OCI-LY1 (cell line): ENCODE measurements around the gene TPP1.

ENCODE experiments used
- H2AFZ ChIP-seq: fragments of 200-600 bp; sonication (generic), shearing (Covaris generic); 2 replicates; pipeline ENCODE4 v1.6.0; 2014; ENCODE audit warnings: antibody characterized with exemption, mild to moderate bottlenecking, low read length
- H3F3A ChIP-seq: fragments of 200-600 bp; sonication (generic), shearing (Covaris generic); 2 replicates; pipeline ENCODE4 v1.6.0; 2014; ENCODE audit warnings: mild to moderate bottlenecking, antibody characterized with exemption, low read length, moderate library complexity; ENCODE audit not compliant: insufficient read depth
- H3K27ac ChIP-seq: fragments of 200-600 bp; sonication (generic); 2 replicates; pipeline ENCODE4 v1.5.1; 2014; ENCODE audit warnings: low read length, mixed run types, mild to moderate bottlenecking, low read depth; ENCODE audit not compliant: poor library complexity, severe bottlenecking
- H3K27me3 ChIP-seq: fragments of 200-600 bp; sonication (generic); 2 replicates; pipeline ENCODE4 v1.6.0; 2014; ENCODE audit warnings: antibody characterized with exemption, mild to moderate bottlenecking, low read length, moderate library complexity; ENCODE audit not compliant: insufficient read depth
- H3K36me3 ChIP-seq: fragments of 200-600 bp; sonication (generic); 2 replicates; pipeline ENCODE4 v1.6.1; 2014; ENCODE audit warnings: mild to moderate bottlenecking, antibody characterized with exemption, low read length, moderate library complexity, mixed read lengths; ENCODE audit not compliant: insufficient read depth
- H3K4me1 ChIP-seq: fragments of 200-600 bp; sonication (generic); 2 replicates; pipeline ENCODE4 v1.5.1; 2014; ENCODE audit warnings: mild to moderate bottlenecking, low read length, moderate library complexity; ENCODE audit not compliant: insufficient read depth, severe bottlenecking
- H3K4me2 ChIP-seq: fragments of 200-600 bp; sonication (generic), shearing (Covaris generic); 2 replicates; pipeline ENCODE4 v1.6.1; 2014; ENCODE audit warnings: low read length
- H3K4me3 ChIP-seq: fragments of 200-600 bp; sonication (generic); 2 replicates; pipeline ENCODE4 v1.5.1; 2014; ENCODE audit warnings: low read length, low read depth, mild to moderate bottlenecking, mixed read lengths; ENCODE audit not compliant: poor library complexity, severe bottlenecking
- H3K79me2 ChIP-seq: fragments of 200-600 bp; shearing (Covaris generic); 2 replicates; pipeline ENCODE4 v1.6.1; 2016; ENCODE audit warnings: mixed run types, low read length, mixed read lengths; ENCODE audit not compliant: insufficient read depth
- H3K9ac ChIP-seq: fragments of 200-600 bp; sonication (generic), shearing (Covaris generic); 2 replicates; pipeline ENCODE4 v1.6.1; 2014; ENCODE audit warnings: mild to moderate bottlenecking, low read length, mixed read lengths
- H3K9me2 ChIP-seq: fragments of 200-600 bp; sonication (generic), shearing (Covaris generic); 2 replicates; pipeline ENCODE4 v1.6.1; 2014; ENCODE audit warnings: low read depth, mild to moderate bottlenecking, low read length, mixed read lengths
- H3K9me3 ChIP-seq: fragments of 200-600 bp; shearing (Covaris generic); 2 replicates; pipeline ENCODE4 v1.6.1; 2014; ENCODE audit warnings: low read length, mixed read lengths
- H4K20me1 ChIP-seq: fragments of 200-600 bp; sonication (generic), shearing (Covaris generic); 2 replicates; pipeline ENCODE4 v1.6.0; 2016; ENCODE audit warnings: mild to moderate bottlenecking, low read length; ENCODE audit not compliant: insufficient read depth
- CTCF ChIP-seq: fragments of 200-600 bp; sonication (generic), shearing (Covaris generic); IDR thresholded peaks from 2 replicates; pipeline ENCODE4 v1.5.1; 2017; ENCODE audit warnings: mild to moderate bottlenecking, antibody characterized with exemption, low read length, moderate library complexity, mixed read lengths
- EZH2 ChIP-seq: fragments of 200-600 bp; sonication (generic), shearing (Covaris generic); IDR thresholded peaks from 2 replicates; pipeline ENCODE4 v1.8.0; 2017; ENCODE audit warnings: borderline replicate concordance, mixed run types, mild to moderate bottlenecking, antibody characterized with exemption, low read length, moderate library complexity, mixed read lengths

TPP1 gene

GRCh38 chr11:6636480-6636879 lies 17.3 kb upstream of the TPP1 start:
- H3K27ac ChIP-seq: no peak overlapping the region
- no peak overlapping the region for H3K4me2 ChIP-seq

GRCh38 chr11:6635082-6635932 lies 16.1 kb upstream of the TPP1 start:
- Histone ChIP-seq H3K9me3 (no peaks in the 10 kb centered on the region), H3K27me3 (peaks cover 10% of the 10 kb centered on the region; the same call in 1 of the 2 replicates), H3K9me2 (no peaks in the 10 kb centered on the region), H3K4me1 (no peaks in the 10 kb centered on the region), H2AFZ (no peak overlapping the region), H3K4me3 (no peak overlapping the region), H3K79me2 (no peaks in the 10 kb centered on the region), H3F3A (no peaks in the 10 kb centered on the region), H3K9ac (no peak overlapping the region), H3K4me2 (no peak overlapping the region), H4K20me1 (no peaks in the 10 kb centered on the region), H3K27ac (no peak overlapping the region), H3K36me3 (no peaks in the 10 kb centered on the region)
- TF ChIP-seq EZH2 (no peak), CTCF (no peak)

More at GRCh38 chr11:6636480-6636879, 17.3 kb upstream of the TPP1 start:
- Histone ChIP-seq H3K79me2 (no peaks in the 10 kb centered on the region), H3K9ac (no peak overlapping the region), H3K9me2 (no peaks in the 10 kb centered on the region), H3K27me3 (peaks cover 10% of the 10 kb centered on the region; the same call in 1 of the 2 replicates), H3K36me3 (no peaks in the 10 kb centered on the region), H3F3A (no peaks in the 10 kb centered on the region), H4K20me1 (no peaks in the 10 kb centered on the region), H3K4me3 (no peak overlapping the region), H3K9me3 (no peaks in the 10 kb centered on the region), H3K4me1 (no peaks in the 10 kb centered on the region), H2AFZ (no peak overlapping the region)
- TF ChIP-seq CTCF (no peak), EZH2 (no peak)

GRCh38 chr11:6634534-6634933 lies 15.3 kb upstream of the TPP1 start:
- H3F3A ChIP-seq: no peaks in the 10 kb centered on the region
- TF ChIP-seq EZH2: no peak
- no peak overlapping the region for H3K4me2 ChIP-seq
- H3K9me2 ChIP-seq: no peaks in the 10 kb centered on the region
- no peaks in the 10 kb centered on the region for H3K9me3 ChIP-seq
- H3K4me1 ChIP-seq: no peaks in the 10 kb centered on the region
- H3K27me3 ChIP-seq: peaks cover 10% of the 10 kb centered on the region; the same call in 1 of the 2 replicates
- H4K20me1 ChIP-seq: no peaks in the 10 kb centered on the region
- H2AFZ ChIP-seq: no peak overlapping the region
- H3K36me3 ChIP-seq: no peaks in the 10 kb centered on the region
- H3K4me3 ChIP-seq: no peak overlapping the region
- no peaks in the 10 kb centered on the region for H3K79me2 ChIP-seq
- H3K27ac ChIP-seq: no peak overlapping the region
- no peak overlapping the region for H3K9ac ChIP-seq
